Uterus (tissue), 4 donors: Measurements from ENCODE around the gene STT3B. TPM values are rescaled to one million over a fixed set of nuclear protein-coding genes. Genes with fewer than 3 reads are reported as not detected.

Source experiments
- DNase-seq, 2 donors: peaks; one replicate each; pipeline ENCODE4 v3.0.0-alpha.2; 2019 to 2020
- H3K27ac ChIP-seq, 2 donors: fragments of 200-600 bp; sonication (generic); 1 replicate in 1 of 2; 2 replicates in 1 of 2; pipeline ENCODE4 v1.5.1; 2016 to 2018
- H3K27me3 ChIP-seq, 2 donors: fragments of 200-600 bp; sonication (generic); one replicate each; pipeline ENCODE4 v1.5.1; 2018 to 2019; ENCODE audit warnings: control low read depth in 1 of 2
- H3K36me3 ChIP-seq, 2 donors: fragments of 200-600 bp; sonication (generic); one replicate each; pipeline ENCODE4 v1.5.1; 2019; ENCODE audit warnings: control low read depth in 1 of 2
- H3K4me1 ChIP-seq, 2 donors: fragments of 200-600 bp; sonication (generic); one replicate each; pipeline ENCODE4 v1.5.1; 2018 to 2019; ENCODE audit warnings: control low read depth in 1 of 2
- H3K4me3 ChIP-seq, 2 donors: fragments of 200-600 bp; sonication (generic); 1 replicate in 1 of 2; 2 replicates in 1 of 2; pipeline ENCODE4 v1.5.1; 2018 to 2019; ENCODE audit warnings: mild to moderate bottlenecking in 1 of 2
- H3K9me3 ChIP-seq, 2 donors: fragments of 200-600 bp; sonication (generic); one replicate each; pipeline ENCODE4 v1.5.1; 2019; ENCODE audit warnings: control low read depth in 1 of 2
- CTCF ChIP-seq, 4 experiments: fragments of 200-600 bp in 2 of 4; fragments of 450-650 bp in 2 of 4; sonication (generic) in 2 of 4; IDR thresholded peaks; one replicate each; pipeline ENCODE4 v1.5.1; 2016 to 2019; ENCODE audit warnings: antibody characterized with exemption in 4 of 4, mild to moderate bottlenecking in 2 of 4, moderate library complexity in 1 of 4
- POLR2A ChIP-seq, 2 donors: fragments of 450-650 bp; IDR thresholded peaks; one replicate each; pipeline ENCODE4 v1.6.1; 2016; ENCODE audit warnings: antibody characterized with exemption in 2 of 2, mild to moderate bottlenecking in 1 of 2, moderate library complexity in 1 of 2
- intact Hi-C: fragments of 100-400 bp; cut with DNase I; formaldehyde crosslinking; loops from one replicate; pipeline ENCODE4 v1.15.1; 2023; ENCODE audit warnings: low total_unique reads
- total RNA-seq, 4 donors: library from RNA; depleted of rRNA in 3 of 4; stranded (reverse); fragments of >200 nt in 3 of 4; gene quantifications; one replicate each; pipeline versions ENCODE4 v1.1.0 to v1.2.4, GENCODE V29; 2014 to 2023
- donor health status: DM: yes; HTN: yes; CAD: no.

The STT3B gene
- total RNA-seq, 4 donors from 2014 or later = 57.1 to 233 (median 96.0) TPM

GRCh38 chr3:31661286-31661685 is 128.6 kb downstream of the STT3B start:
- DNase-seq = no peak
- Histone ChIP-seq H3K27me3 (no peaks in the 10 kb centered on the region), H3K27ac (no peak overlapping the region), H3K36me3 (no peaks in the 10 kb centered on the region), H3K4me1 (no peaks in the 10 kb centered on the region), H3K9me3 (no peaks in the 10 kb centered on the region), H3K4me3 (no peak overlapping the region)
- intact Hi-C loops = no loop called here
- TF ChIP-seq POLR2A (IDR thresholded peaks at IDR 0.05) = no peak
- no peak for TF ChIP-seq CTCF (IDR thresholded peaks at IDR 0.05)

- Histone ChIP-seq H3K9me3 (no peaks in the 10 kb centered on the region), H3K4me3 (no peak overlapping the region), H3K27ac (no peak overlapping the region), H3K4me1 (no peaks in the 10 kb centered on the region), H3K27me3 (no peaks in the 10 kb centered on the region), H3K36me3 (no peaks in the 10 kb centered on the region)
- TF ChIP-seq CTCF (IDR thresholded peaks at IDR 0.05) = no peak
- TF ChIP-seq POLR2A (IDR thresholded peaks at IDR 0.05) = no peak
- DNase-seq = no peak
- intact Hi-C loops = no loop called here
These were observed 129.4 kb downstream of the STT3B start for GRCh38 chr3:31661993-31662670.

- no peaks in the 10 kb centered on the region for H3K27me3 ChIP-seq
- no peaks in the 10 kb centered on the region for H3K9me3 ChIP-seq
- H3K4me3 ChIP-seq = no peak overlapping the region
- H3K4me1 ChIP-seq = no peaks in the 10 kb centered on the region
- no peak for DNase-seq
- TF ChIP-seq POLR2A (IDR thresholded peaks at IDR 0.05) (no peak), CTCF (IDR thresholded peaks at IDR 0.05) (no peak)
- intact Hi-C loops = no loop called here
- H3K36me3 ChIP-seq = no peaks in the 10 kb centered on the region
- H3K27ac ChIP-seq = no peak overlapping the region
These were observed 131.3 kb downstream of the STT3B start for GRCh38 chr3:31664031-31664430.

- H3K4me3 ChIP-seq = no peak overlapping the region
- H3K9me3 ChIP-seq = no peaks in the 10 kb centered on the region
- H3K36me3 ChIP-seq = no peaks in the 10 kb centered on the region
- intact Hi-C loops = no loop called here
- no peak overlapping the region for H3K27ac ChIP-seq
- no peak for DNase-seq
- no peak for TF ChIP-seq POLR2A (IDR thresholded peaks at IDR 0.05)
- no peak for TF ChIP-seq CTCF (IDR thresholded peaks at IDR 0.05)
- peaks cover 4 to 6% of the 10 kb centered on the region in 2 donors for H3K4me1 ChIP-seq
- H3K27me3 ChIP-seq = no peaks in the 10 kb centered on the region
These were observed 134.9 kb downstream of the STT3B start for GRCh38 chr3:31667582-31667981.

- no peak overlapping the region for H3K27ac ChIP-seq
- H3K4me1 ChIP-seq = peaks cover 4 to 6% of the 10 kb centered on the region in 2 donors
- H3K4me3 ChIP-seq = no peak overlapping the region
- H3K27me3 ChIP-seq = no peaks in the 10 kb centered on the region
- intact Hi-C loops = no loop called here
- no peak for DNase-seq
- H3K36me3 ChIP-seq = no peaks in the 10 kb centered on the region
- no peaks in the 10 kb centered on the region for H3K9me3 ChIP-seq
- TF ChIP-seq CTCF (IDR thresholded peaks at IDR 0.05) (no peak), POLR2A (IDR thresholded peaks at IDR 0.05) (no peak)
These were observed 135.5 kb downstream of the STT3B start for GRCh38 chr3:31668242-31668641.
